ENCODE data around the gene IPO4.

GRCh38 chr14:24236689-24237462 lies 48.3 kb upstream of the IPO4 start:
- no peak for TF ChIP-seq POLR2A (IDR thresholded peaks at IDR 0.05)
- TF ChIP-seq CTCF (IDR thresholded peaks at IDR 0.05) = no peak
